Measurements from ENCODE around the gene SERPINA5. TPM values are rescaled to one million over a fixed set of nuclear protein-coding genes. Genes with fewer than 3 reads are reported as not detected.
A peak's percentile ranks its signal among the peaks of the same experiment; 100 is the strongest.

Gene SERPINA5
- total RNA-seq, 1 experiment from 2014 or later: 0.35 TPM

DNA sequence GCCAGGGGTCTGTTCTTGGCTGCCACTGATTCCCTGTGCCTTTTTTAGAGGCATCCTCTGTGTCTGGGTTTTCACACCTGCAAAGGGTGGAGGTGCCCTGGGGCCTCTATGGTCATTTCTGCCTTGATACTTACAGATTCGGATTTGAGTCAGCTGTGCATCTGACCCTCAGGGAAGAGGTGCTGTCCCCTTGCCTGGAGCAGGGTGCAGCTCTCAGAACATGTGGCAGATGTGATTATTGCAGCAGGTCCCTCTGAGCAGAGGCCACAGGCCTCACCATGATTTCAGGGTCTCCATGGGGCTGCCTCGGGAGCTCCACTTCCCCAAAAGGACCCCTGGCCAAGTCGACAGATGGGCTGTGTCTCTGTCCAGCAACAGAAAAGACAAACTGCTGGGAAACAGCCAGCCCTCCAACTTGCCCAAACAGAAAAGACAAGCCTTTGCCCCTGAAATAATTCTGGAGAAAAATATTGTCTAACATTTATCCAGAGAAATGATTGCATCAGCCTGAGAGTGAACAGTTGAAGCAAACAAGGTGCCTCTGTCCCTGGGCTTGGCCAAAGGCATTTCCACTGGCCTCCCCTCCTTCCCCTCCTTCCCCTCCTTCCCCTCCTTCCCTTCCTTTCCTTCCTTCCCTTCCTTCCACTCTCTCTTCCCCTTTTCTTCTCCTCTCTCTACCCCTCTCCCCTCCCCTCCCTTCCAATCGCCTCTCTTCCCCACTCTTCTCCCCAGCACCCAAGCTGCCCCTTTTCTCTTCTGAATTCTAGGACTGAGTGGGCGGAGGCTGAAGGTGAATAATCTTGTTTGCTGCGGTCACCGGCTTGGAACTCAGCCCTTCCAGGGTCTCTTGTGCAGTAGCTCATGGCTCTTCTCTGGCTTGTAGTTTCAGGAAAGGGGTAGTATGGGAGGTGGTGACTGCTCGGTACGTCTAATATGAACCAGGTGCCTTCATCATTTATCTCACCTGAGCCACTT is 31.6 kb downstream of the SERPINA5 start:
- TSS peak; percentile 59 for BruUV-seq (replicated peaks)
- Mint-ChIP-seq H3K27ac (ENCODE audit: low read depth, unreplicated experiment) (peak overlapping the region; percentile 88), H3K27me3 (ENCODE audit: insufficient read depth, unreplicated experiment) (no peaks in the 10 kb centered on the region), H3K4me1 (ENCODE audit: insufficient read depth, unreplicated experiment) (peaks cover 12% of the 10 kb centered on the region), H3K4me3 (ENCODE audit: unreplicated experiment) (peak overlapping the region; percentile 59), H3K9me3 (ENCODE audit: unreplicated experiment) (peaks cover 20% of the 10 kb centered on the region), H3K36me3 (ENCODE audit: insufficient read depth, unreplicated experiment) (peaks cover 27% of the 10 kb centered on the region)
- TF ChIP-seq, protein P1, sequence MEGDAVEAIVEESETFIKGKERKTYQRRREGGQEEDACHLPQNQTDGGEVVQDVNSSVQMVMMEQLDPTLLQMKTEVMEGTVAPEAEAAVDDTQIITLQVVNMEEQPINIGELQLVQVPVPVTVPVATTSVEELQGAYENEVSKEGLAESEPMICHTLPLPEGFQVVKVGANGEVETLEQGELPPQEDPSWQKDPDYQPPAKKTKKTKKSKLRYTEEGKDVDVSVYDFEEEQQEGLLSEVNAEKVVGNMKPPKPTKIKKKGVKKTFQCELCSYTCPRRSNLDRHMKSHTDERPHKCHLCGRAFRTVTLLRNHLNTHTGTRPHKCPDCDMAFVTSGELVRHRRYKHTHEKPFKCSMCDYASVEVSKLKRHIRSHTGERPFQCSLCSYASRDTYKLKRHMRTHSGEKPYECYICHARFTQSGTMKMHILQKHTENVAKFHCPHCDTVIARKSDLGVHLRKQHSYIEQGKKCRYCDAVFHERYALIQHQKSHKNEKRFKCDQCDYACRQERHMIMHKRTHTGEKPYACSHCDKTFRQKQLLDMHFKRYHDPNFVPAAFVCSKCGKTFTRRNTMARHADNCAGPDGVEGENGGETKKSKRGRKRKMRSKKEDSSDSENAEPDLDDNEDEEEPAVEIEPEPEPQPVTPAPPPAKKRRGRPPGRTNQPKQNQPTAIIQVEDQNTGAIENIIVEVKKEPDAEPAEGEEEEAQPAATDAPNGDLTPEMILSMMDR (IDR thresholded peaks at IDR 0.05; ENCODE audit: unreplicated experiment): no peak
- intact Hi-C loops (cut with micrococcal nuclease): no loop called here
- POLR2A ChIA-PET: interaction anchor here (0.7 to 6.7 kb wide), 5 partner anchors 12 to 1979 kb away, joined by 3 to 140 read pairs (median 4); no protein-coding TSS in a partner anchor
- DNase-seq (ENCODE audit: unreplicated experiment): peak; percentile 40
- CTCF ChIA-PET: interaction anchor here (0.6 to 1.3 kb wide), 5 partner anchors 11 to 432 kb away, joined by 3 to 4 read pairs (median 4); no protein-coding TSS in a partner anchor

DNA sequence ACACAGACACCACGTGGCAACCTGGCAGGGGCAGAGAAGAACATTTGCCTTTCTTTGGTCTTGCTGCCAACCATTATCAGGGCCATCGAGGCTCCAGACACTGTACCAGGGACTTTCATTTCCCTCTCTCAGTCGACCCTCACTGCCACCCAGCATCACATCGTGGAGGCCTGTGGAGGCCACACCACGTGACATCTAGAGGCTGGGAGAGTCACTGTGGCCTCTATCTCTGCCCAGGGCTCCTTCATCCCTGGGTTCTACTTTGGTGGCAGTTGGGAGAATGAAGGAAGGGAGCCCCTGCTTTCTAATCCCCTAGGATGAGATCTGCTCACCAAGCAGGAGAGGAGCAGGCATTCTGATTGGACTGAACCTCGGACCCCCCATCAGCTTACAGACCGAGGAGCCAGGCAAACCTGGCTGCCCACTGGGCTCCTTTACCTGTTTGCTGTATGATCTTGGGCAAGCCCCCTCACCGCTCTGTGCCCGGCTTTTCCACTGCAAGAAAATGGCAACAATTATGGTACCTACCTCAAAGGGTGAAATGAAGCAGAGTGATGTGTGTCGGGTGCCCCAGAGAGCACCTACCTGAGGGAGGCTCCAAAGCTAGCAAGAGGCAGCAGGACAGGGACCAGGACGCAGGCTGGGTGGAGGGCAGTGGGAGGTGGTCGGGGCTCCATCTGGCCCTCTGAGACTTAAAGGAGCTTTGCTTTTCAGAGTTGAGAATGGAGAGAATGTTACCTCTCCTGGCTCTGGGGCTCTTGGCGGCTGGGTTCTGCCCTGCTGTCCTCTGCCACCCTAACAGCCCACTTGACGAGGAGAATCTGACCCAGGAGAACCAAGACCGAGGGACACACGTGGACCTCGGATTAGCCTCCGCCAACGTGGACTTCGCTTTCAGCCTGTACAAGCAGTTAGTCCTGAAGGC is 32.8 kb downstream of the SERPINA5 start:
- peak overlapping the region; percentile 59 for H3K4me3 Mint-ChIP-seq (ENCODE audit: unreplicated experiment)
- no TSS peak for BruUV-seq (replicated peaks)
- intact Hi-C loops (cut with micrococcal nuclease): no loop called here
- peaks cover 31% of the 10 kb centered on the region for H3K9me3 Mint-ChIP-seq (ENCODE audit: unreplicated experiment)
- peaks cover 30% of the 10 kb centered on the region for H3K36me3 Mint-ChIP-seq (ENCODE audit: insufficient read depth, unreplicated experiment)
- H3K4me1 Mint-ChIP-seq (ENCODE audit: insufficient read depth, unreplicated experiment): peaks cover 12% of the 10 kb centered on the region
- TF ChIP-seq, protein P1 (IDR thresholded peaks at IDR 0.05; ENCODE audit: unreplicated experiment): no peak
- peak overlapping the region; percentile 88 for H3K27ac Mint-ChIP-seq (ENCODE audit: low read depth, unreplicated experiment)
- ChIA-PET POLR2A (interaction anchor here (0.6 to 6.7 kb wide), 2 partner anchors 14 to 62 kb away, joined by 4 to 140 read pairs; no protein-coding TSS in a partner anchor), CTCF (interaction anchor here (0.6 kb wide), 2 partner anchors 76 to 373 kb away, joined by 3 to 4 read pairs; no protein-coding TSS in a partner anchor)
- H3K27me3 Mint-ChIP-seq (ENCODE audit: insufficient read depth, unreplicated experiment): no peaks in the 10 kb centered on the region
- DNase-seq (ENCODE audit: unreplicated experiment): no peak

DNA sequence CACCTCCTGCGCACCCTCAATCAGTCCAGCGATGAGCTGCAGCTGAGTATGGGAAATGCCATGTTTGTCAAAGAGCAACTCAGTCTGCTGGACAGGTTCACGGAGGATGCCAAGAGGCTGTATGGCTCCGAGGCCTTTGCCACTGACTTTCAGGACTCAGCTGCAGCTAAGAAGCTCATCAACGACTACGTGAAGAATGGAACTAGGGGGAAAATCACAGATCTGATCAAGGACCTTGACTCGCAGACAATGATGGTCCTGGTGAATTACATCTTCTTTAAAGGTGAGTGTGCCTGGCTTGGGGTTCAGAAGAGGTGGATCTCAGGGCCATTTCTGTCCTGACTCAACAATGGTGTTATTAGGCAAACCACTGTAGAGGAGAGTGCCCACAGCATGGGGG is 33.6 kb downstream of the SERPINA5 start:
- H3K27ac Mint-ChIP-seq (ENCODE audit: low read depth, unreplicated experiment): peak overlapping the region; percentile 66
- ChIA-PET POLR2A (interaction anchor here (0.6 to 6.7 kb wide), 2 partner anchors 14 to 61 kb away, joined by 4 to 140 read pairs; no protein-coding TSS in a partner anchor), CTCF (interaction anchor here (0.6 kb wide), 1 partner anchor 75 kb away, joined by 3 read pairs; no protein-coding TSS in a partner anchor)
- peaks cover 35% of the 10 kb centered on the region for H3K9me3 Mint-ChIP-seq (ENCODE audit: unreplicated experiment)
- intact Hi-C loops (cut with micrococcal nuclease): no loop called here
- H3K4me3 Mint-ChIP-seq (ENCODE audit: unreplicated experiment): peak overlapping the region; percentile 33
- TF ChIP-seq, protein P1 (IDR thresholded peaks at IDR 0.05; ENCODE audit: unreplicated experiment): no peak
- no peaks in the 10 kb centered on the region for H3K27me3 Mint-ChIP-seq (ENCODE audit: insufficient read depth, unreplicated experiment)
- peaks cover 39% of the 10 kb centered on the region for H3K36me3 Mint-ChIP-seq (ENCODE audit: insufficient read depth, unreplicated experiment)
- BruUV-seq (replicated peaks): no TSS peak
- no peak for DNase-seq (ENCODE audit: unreplicated experiment)
- H3K4me1 Mint-ChIP-seq (ENCODE audit: insufficient read depth, unreplicated experiment): peaks cover 6% of the 10 kb centered on the region
